K562 (cell line): Measurements from ENCODE around the gene GREB1. TPM values are rescaled to one million over a fixed set of nuclear protein-coding genes. Genes with fewer than 3 reads are reported as not detected.

Experiments used
- ASH1L ChIP-seq: fragments of 450-650 bp; IDR thresholded peaks from 2 replicates; pipeline ENCODE4 v1.6.1; 2018; ENCODE audit warnings: borderline replicate concordance, mild to moderate bottlenecking, low read depth; ENCODE audit not compliant: partially characterized antibody
- CCAR2 ChIP-seq: fragments of 200-400 bp; formaldehyde crosslinking; IDR thresholded peaks from 2 replicates; pipeline ENCODE4 v1.6.1; 2017; ENCODE audit warnings: mild to moderate bottlenecking, low read depth, low read length
- GABPB1 ChIP-seq: sonication (generic); formaldehyde crosslinking; IDR thresholded peaks from 2 replicates; pipeline ENCODE4 v1.8.0; 2022; ENCODE audit warnings: mild to moderate bottlenecking, missing genetic modification reagents
- NCOA4 ChIP-seq: fragments of 450-650 bp; IDR thresholded peaks from 2 replicates; pipeline ENCODE4 v1.6.1; 2018; ENCODE audit warnings: mild to moderate bottlenecking; ENCODE audit not compliant: partially characterized antibody
- POLR2AphosphoS5 ChIP-seq: IDR thresholded peaks from 2 replicates; pipeline ENCODE4 v1.6.1; 2011; ENCODE audit warnings: mild to moderate bottlenecking, low read depth, low read length, moderate library complexity; ENCODE audit not compliant: control insufficient read depth, insufficient read depth
- SIN3A ChIP-seq, 2 experiments: fragments of 150-350 bp in 1 of 2; IDR thresholded peaks; 2 replicates each; pipeline ENCODE4 v1.6.1; 2011 to 2016; ENCODE audit warnings: borderline replicate concordance in 2 of 2, low read depth in 2 of 2, low read length in 2 of 2, mild to moderate bottlenecking in 2 of 2, moderate library complexity in 2 of 2; ENCODE audit not compliant: control insufficient read depth in 1 of 2
- SIRT6 ChIP-seq: IDR thresholded peaks from one replicate; pipeline ENCODE4 v1.6.1; 2012; ENCODE audit warnings: low read depth, mild to moderate bottlenecking, control low read depth, inconsistent platforms, low read length, moderate library complexity
- ZNF133 ChIP-seq: fragments of 250-450 bp; sonication (Bioruptor Pico); IDR thresholded peaks from 2 replicates; pipeline ENCODE4 v1.4.0; 2020; ENCODE audit warnings: mild to moderate bottlenecking
- ZNF174 ChIP-seq: fragments of 250-450 bp; sonication (Bioruptor Pico); IDR thresholded peaks from 2 replicates; pipeline ENCODE4 v1.4.0; 2020; ENCODE audit warnings: mild to moderate bottlenecking
- ZNF407 ChIP-seq: fragments of 450-650 bp; IDR thresholded peaks from 2 replicates; pipeline ENCODE4 v1.6.1; 2016; ENCODE audit warnings: low read depth
- polyA plus RNA-seq, 8 experiments: library from polyadenylated mRNA; depleted of rRNA in 4 of 8; stranded (reverse) in 5 of 8; unstranded in 3 of 8; fragments of >200 nt; fragmentation: Nextera tagmentation in 2 of 8; fragmentation: Illumina TruSeq in 1 of 8; extraction: Ambion mirVana in 2 of 8; extraction: Trizol in 1 of 8; gene quantifications; 2 replicates each; pipeline versions ENCODE4 v1.2.1 to v1.2.3, GENCODE V29; 2011 to 2014; ENCODE audit warnings: inconsistent platforms in 1 of 8, missing spikeins in 1 of 8
- total RNA-seq, 7 experiments: library from RNA; depleted of rRNA in 6 of 7; stranded (reverse); fragments of >200 nt in 6 of 7; fragmentation: Illumina TruSeq in 2 of 7; extraction: Trizol in 2 of 7; gene quantifications; 2 replicates each; pipeline versions ENCODE4 v1.2.1 to v1.2.3, GENCODE V29; 2011 to 2021; ENCODE audit warnings: low replicate concordance in 1 of 7
- TF ChIP-seq, protein P1 (sequence below), 2 experiments: fragments of 450-650 bp; IDR thresholded peaks; 2 replicates each; pipeline ENCODE4 v1.6.1; 2016
- TF ChIP-seq, protein P2 (sequence below): fragments of 250-450 bp; sonication (Bioruptor Pico); IDR thresholded peaks from 2 replicates; pipeline ENCODE4 v1.8.0; 2022; ENCODE audit warnings: inconsistent platforms, mild to moderate bottlenecking, moderate library complexity, borderline replicate concordance

GREB1 gene
- total and polyA plus RNA-seq, 9 of the 15 experiments (the other 6 are each of a cell fraction or from before 2014, with no cell fraction given): 0.04 to 0.86 (median 0.10) TPM; not detected in 1

DNA sequence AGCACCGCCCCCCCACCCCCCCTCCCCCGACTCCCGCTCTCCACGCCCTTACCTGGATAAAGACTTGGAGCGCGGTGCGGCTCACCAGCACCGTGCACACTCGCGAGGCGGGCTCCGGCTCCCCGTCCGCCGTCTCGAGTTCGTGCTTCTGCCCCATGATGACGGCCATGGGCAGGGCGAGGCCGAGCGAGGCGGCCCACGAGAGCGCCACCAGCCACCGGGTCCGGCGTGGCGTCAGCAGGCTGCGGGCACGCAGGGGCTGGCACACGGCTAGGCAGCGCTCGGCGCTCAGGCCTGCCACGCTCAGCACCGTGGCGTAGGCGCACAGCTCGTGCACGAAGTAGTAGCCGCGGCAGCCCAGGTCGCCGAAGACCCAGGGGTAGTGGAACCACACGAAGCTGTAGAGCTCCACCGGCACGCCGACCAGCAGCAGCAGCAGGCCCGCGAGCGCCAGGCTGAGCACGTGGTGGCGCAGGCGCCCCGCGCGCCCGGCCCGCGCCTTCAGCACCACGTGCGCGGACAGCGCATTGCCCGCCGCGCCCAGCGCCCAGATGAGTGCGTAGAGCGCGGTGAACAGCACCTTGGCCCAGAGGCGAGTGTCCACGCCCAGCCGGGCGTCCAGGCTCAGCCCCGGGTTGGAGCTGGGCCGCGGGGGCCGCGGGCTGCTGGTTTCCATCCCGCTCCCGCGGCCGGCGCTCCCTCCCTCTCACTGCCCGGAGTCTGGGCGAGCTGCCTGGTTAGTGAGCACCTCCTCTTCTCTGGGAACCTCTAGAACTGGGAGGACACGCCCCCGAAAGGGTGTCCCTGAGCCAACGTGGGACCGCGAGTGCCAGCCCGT is 135.8 kb downstream of the GREB1 start, which contains the start of gene NTSR2 (continued):
- TF ChIP-seq, protein P1, sequence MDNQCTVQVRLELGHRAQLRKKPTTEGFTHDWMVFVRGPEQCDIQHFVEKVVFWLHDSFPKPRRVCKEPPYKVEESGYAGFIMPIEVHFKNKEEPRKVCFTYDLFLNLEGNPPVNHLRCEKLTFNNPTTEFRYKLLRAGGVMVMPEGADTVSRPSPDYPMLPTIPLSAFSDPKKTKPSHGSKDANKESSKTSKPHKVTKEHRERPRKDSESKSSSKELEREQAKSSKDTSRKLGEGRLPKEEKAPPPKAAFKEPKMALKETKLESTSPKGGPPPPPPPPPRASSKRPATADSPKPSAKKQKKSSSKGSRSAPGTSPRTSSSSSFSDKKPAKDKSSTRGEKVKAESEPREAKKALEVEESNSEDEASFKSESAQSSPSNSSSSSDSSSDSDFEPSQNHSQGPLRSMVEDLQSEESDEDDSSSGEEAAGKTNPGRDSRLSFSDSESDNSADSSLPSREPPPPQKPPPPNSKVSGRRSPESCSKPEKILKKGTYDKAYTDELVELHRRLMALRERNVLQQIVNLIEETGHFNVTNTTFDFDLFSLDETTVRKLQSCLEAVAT (IDR thresholded peaks at IDR 0.05): no peak
- no peak for TF ChIP-seq ASH1L
- TF ChIP-seq, protein P2, sequence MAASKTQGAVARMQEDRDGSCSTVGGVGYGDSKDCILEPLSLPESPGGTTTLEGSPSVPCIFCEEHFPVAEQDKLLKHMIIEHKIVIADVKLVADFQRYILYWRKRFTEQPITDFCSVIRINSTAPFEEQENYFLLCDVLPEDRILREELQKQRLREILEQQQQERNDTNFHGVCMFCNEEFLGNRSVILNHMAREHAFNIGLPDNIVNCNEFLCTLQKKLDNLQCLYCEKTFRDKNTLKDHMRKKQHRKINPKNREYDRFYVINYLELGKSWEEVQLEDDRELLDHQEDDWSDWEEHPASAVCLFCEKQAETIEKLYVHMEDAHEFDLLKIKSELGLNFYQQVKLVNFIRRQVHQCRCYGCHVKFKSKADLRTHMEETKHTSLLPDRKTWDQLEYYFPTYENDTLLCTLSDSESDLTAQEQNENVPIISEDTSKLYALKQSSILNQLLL: no peak
- TF ChIP-seq GABPB1 (CRISPR knock-in tag): no peak
- TF ChIP-seq SIN3A (IDR thresholded peaks at IDR 0.05; ENCODE audit: borderline replicate concordance in 2 of 2, control insufficient read depth in 1 of 2, low read depth in 2 of 2, low read length in 2 of 2): peak in 1 of 2 experiments; percentile 41; a peak in 1 of 4 replicates
- TF ChIP-seq SIRT6: no peak
- TF ChIP-seq POLR2AphosphoS5: no peak
- no peak for TF ChIP-seq NCOA4
- no peak for TF ChIP-seq CCAR2
- TF ChIP-seq ZNF407: no peak
- TF ChIP-seq ZNF174 (CRISPR knock-in tag): no peak
- TF ChIP-seq ZNF133 (CRISPR knock-in tag): no peak
